Keratinocyte (primary cell): ENCODE measurements around the gene IPPK. TPM values are rescaled to one million over a fixed set of nuclear protein-coding genes. Genes with fewer than 3 reads are reported as not detected.
A peak's percentile ranks its signal among the peaks of the same experiment; 100 is the strongest.

ENCODE experiments used
- DNase-seq: peaks from one replicate; pipeline ENCODE4 v3.0.0-alpha.2; 2011; ENCODE audit warnings: low read depth, missing footprints, low spot score
- FAIRE-seq: peaks from 2 replicates; lab custom pipeline; 2011; peaks lifted over from hg19 to GRCh38; lab: Jason Lieb, UNC
- H2AFZ ChIP-seq: 2 replicates; pipeline ENCODE4 v1.6.0; 2012; ENCODE audit warnings: low read length, control low read depth, inconsistent platforms; ENCODE audit not compliant: control insufficient read depth
- H3K27ac ChIP-seq: 2 replicates; pipeline ENCODE4 v1.5.1; 2011; ENCODE audit warnings: low read length; ENCODE audit not compliant: control insufficient read depth, insufficient read depth
- H3K27me3 ChIP-seq: 3 replicates; pipeline ENCODE4 v1.6.0; 2011; ENCODE audit warnings: low read length; ENCODE audit not compliant: control insufficient read depth, insufficient read depth; ENCODE audit errors: extremely low read depth
- H3K36me3 ChIP-seq, 2 experiments: 2 replicates in 1 of 2; 3 replicates in 1 of 2; pipeline ENCODE4 v1.5.1; 2011; ENCODE audit warnings: low read length in 2 of 2, mild to moderate bottlenecking in 1 of 2; ENCODE audit not compliant: control insufficient read depth in 2 of 2, insufficient read depth in 2 of 2; ENCODE audit errors: extremely low read depth in 1 of 2
- H3K4me1 ChIP-seq: 3 replicates; pipeline ENCODE4 v1.5.1; 2011; ENCODE audit warnings: low read length; ENCODE audit not compliant: control insufficient read depth, insufficient read depth; ENCODE audit errors: extremely low read depth
- H3K4me2 ChIP-seq: 3 replicates; pipeline ENCODE4 v1.6.0; 2011; ENCODE audit warnings: low read depth, low read length; ENCODE audit not compliant: control insufficient read depth, insufficient read depth; ENCODE audit errors: extremely low read depth
- H3K4me3 ChIP-seq, 3 experiments: fragments of 200-600 bp in 1 of 3; sonication (generic) in 1 of 3; 2 replicates in 2 of 3; 3 replicates in 1 of 3; pipeline ENCODE4 v1.5.1; 2011 to 2016; ENCODE audit warnings: low read length in 3 of 3, mild to moderate bottlenecking in 3 of 3, control low read depth in 2 of 3, inconsistent platforms in 1 of 3, low read depth in 1 of 3, mixed read lengths in 1 of 3, mixed run types in 1 of 3, moderate library complexity in 1 of 3; ENCODE audit not compliant: control insufficient read depth in 2 of 3, insufficient read depth in 2 of 3; ENCODE audit errors: extremely low read depth in 1 of 3
- H3K79me2 ChIP-seq: 2 replicates; pipeline ENCODE4 v1.6.0; 2012; ENCODE audit warnings: low read length; ENCODE audit not compliant: control insufficient read depth, insufficient read depth
- H3K9ac ChIP-seq: 3 replicates; pipeline ENCODE4 v1.6.0; 2011; ENCODE audit warnings: low read length; ENCODE audit not compliant: control insufficient read depth, insufficient read depth; ENCODE audit errors: extremely low read depth
- H3K9me1 ChIP-seq: 3 replicates; pipeline ENCODE4 v1.6.0; 2011; ENCODE audit warnings: low read length; ENCODE audit not compliant: control insufficient read depth, insufficient read depth; ENCODE audit errors: extremely low read depth
- H3K9me3 ChIP-seq: 2 replicates; pipeline ENCODE4 v1.5.1; 2012; ENCODE audit warnings: low read depth, low read length; ENCODE audit not compliant: control insufficient read depth
- H4K20me1 ChIP-seq: 3 replicates; pipeline ENCODE4 v1.6.0; 2011; ENCODE audit warnings: low read length; ENCODE audit not compliant: control insufficient read depth, insufficient read depth; ENCODE audit errors: extremely low read depth
- CTCF ChIP-seq, 3 experiments: IDR thresholded peaks in 1 of 3; conservative IDR thresholded peaks in 1 of 3; optimal IDR thresholded peaks in 1 of 3; 2 replicates in 2 of 3; 3 replicates in 1 of 3; pipeline versions ENCODE3 to v1.5.1; 2011; ENCODE audit warnings: low read length in 3 of 3, mild to moderate bottlenecking in 3 of 3, moderate library complexity in 2 of 3, control low read depth in 1 of 3, inconsistent platforms in 1 of 3; ENCODE audit not compliant: insufficient read depth in 2 of 3; ENCODE audit errors: extremely low read depth in 1 of 3
- EZH2 ChIP-seq: IDR thresholded peaks from one replicate; pipeline ENCODE4 v1.6.1; 2012; ENCODE audit warnings: inconsistent platforms, mild to moderate bottlenecking, low read length, moderate library complexity
- dilution Hi-C: fragments of 300-500 bp; cut with MboI; formaldehyde crosslinking; loops from one replicate; pipeline ENCODE4 v1.7.0; 2020; ENCODE audit warnings: low sequenced_read_pairs; ENCODE audit not compliant: extremely low pct_ligation_motif_present
- polyA plus RNA-seq, 5 experiments: library from polyadenylated mRNA; depleted of rRNA in 3 of 5; stranded (reverse) in 3 of 5; stranded (forward) in 1 of 5; unstranded in 1 of 5; fragments of >200 nt; gene quantifications; 1 replicate in 1 of 5; 2 replicates in 3 of 5; 3 replicates in 1 of 5; pipeline versions ENCODE4 v1.2.1 to v1.2.3, GENCODE V29; 2011 to 2012; ENCODE audit warnings: missing spikeins in 2 of 5, low read depth in 1 of 5, low replicate concordance in 1 of 5

IPPK gene
- polyA plus RNA-seq, 1 donor (not counting 4 experiments of a cell fraction or from before 2014, with no cell fraction given), result 32.4 TPM

- no peaks in the 10 kb centered on the region for H3K9me1 ChIP-seq
- H3K27ac ChIP-seq, result no peak overlapping the region
- no peaks in the 10 kb centered on the region for H3K4me1 ChIP-seq
- no peak overlapping the region for H2AFZ ChIP-seq
- no peaks in the 10 kb centered on the region for H3K36me3 ChIP-seq
- no peak overlapping the region for H3K9ac ChIP-seq
- DNase-seq (no peak), FAIRE-seq (no peak)
- TF ChIP-seq CTCF (optimal IDR thresholded peaks at IDR 0.05 in 1 of 3, IDR thresholded peaks at IDR 0.05 in 1 of 3, conservative IDR thresholded peaks at IDR 0.05 in 1 of 3; ENCODE audit: extremely low read depth in 1 of 3, insufficient read depth in 2 of 3, low read length in 3 of 3) (no peak), EZH2 (no peak)
- no peak overlapping the region for H3K4me2 ChIP-seq
- no peaks in the 10 kb centered on the region for H4K20me1 ChIP-seq
- H3K27me3 ChIP-seq, result no peaks in the 10 kb centered on the region
- no peak overlapping the region for H3K4me3 ChIP-seq
- dilution Hi-C loops, result no loop called here
- H3K79me2 ChIP-seq, result no peaks in the 10 kb centered on the region
- H3K9me3 ChIP-seq, result peaks cover 2% of the 10 kb centered on the region
Measured at GRCh38 chr9:92696619-92697018, 26.7 kb upstream of the IPPK start.

GRCh38 chr9:92686954-92687353 is 17.0 kb upstream of the IPPK start:
- DNase-seq, result no peak
- no peak overlapping the region for H3K27ac ChIP-seq
- dilution Hi-C loops, result no loop called here

More at GRCh38 chr9:92686954-92687353, 17.0 kb upstream of the IPPK start:
- Histone ChIP-seq H3K4me3 (no peak overlapping the region), H3K9me3 (no peaks in the 10 kb centered on the region), H3K36me3 (no peaks in the 10 kb centered on the region), H3K4me2 (no peak overlapping the region), H4K20me1 (no peaks in the 10 kb centered on the region), H3K4me1 (peaks cover 1% of the 10 kb centered on the region), H3K27me3 (no peaks in the 10 kb centered on the region), H3K9ac (no peak overlapping the region), H3K9me1 (no peaks in the 10 kb centered on the region), H3K79me2 (no peaks in the 10 kb centered on the region), H2AFZ (no peak overlapping the region)
- no peak for FAIRE-seq
- peak in 1 of 3 experiments; percentile 16 for TF ChIP-seq CTCF (optimal IDR thresholded peaks at IDR 0.05 in 1 of 3, IDR thresholded peaks at IDR 0.05 in 1 of 3, conservative IDR thresholded peaks at IDR 0.05 in 1 of 3; ENCODE audit: extremely low read depth in 1 of 3, insufficient read depth in 2 of 3, low read length in 3 of 3)
- no peak for TF ChIP-seq EZH2
